HEK293 (cell line): ENCODE measurements around the gene LCMT1.

Experiments used
- CTCF ChIA-PET: fragments of 350-600 bp; formaldehyde crosslinking; extraction: SDS; loops from one replicate; lab custom pipeline; 2021; ENCODE audit warnings: antibody characterized with exemption; lab: Yijun Ruan, JAX
- POLR2A ChIA-PET: fragments of 300-600 bp; formaldehyde crosslinking; extraction: SDS; loops from one replicate; lab custom pipeline; 2020; ENCODE audit warnings: antibody characterized with exemption, inconsistent platforms; lab: Yijun Ruan, JAX
- H3K27ac ChIP-seq: fragments of 200-500 bp; sonication (Bioruptor generic); 2 replicates; pipeline ENCODE4 v1.5.1; 2014; ENCODE audit warnings: low read depth, low read length, control low read depth, inconsistent platforms; ENCODE audit errors: extremely low read depth
- H3K36me3 ChIP-seq, 2 experiments: fragments of 200-500 bp in 1 of 2; sonication (Bioruptor generic) in 1 of 2; 1 replicate in 1 of 2; 2 replicates in 1 of 2; pipeline ENCODE4 v1.5.1; 2014 to 2017; ENCODE audit warnings: inconsistent platforms in 2 of 2, low read length in 2 of 2; ENCODE audit not compliant: control insufficient read depth in 2 of 2, insufficient read depth in 1 of 2
- H3K4me1 ChIP-seq: fragments of 200-500 bp; sonication (Bioruptor generic); 2 replicates; pipeline ENCODE4 v1.5.1; 2014; ENCODE audit warnings: mild to moderate bottlenecking, low read length, inconsistent platforms; ENCODE audit not compliant: control insufficient read depth, insufficient read depth
- H3K4me3 ChIP-seq: 2 replicates; pipeline ENCODE4 v1.5.1; 2011; ENCODE audit warnings: low read depth, mild to moderate bottlenecking, control low read depth, low read length, moderate library complexity
- H3K9me3 ChIP-seq: fragments of 200-500 bp; sonication (Bioruptor generic); 2 replicates; pipeline ENCODE4 v1.5.1; 2014; ENCODE audit warnings: low read depth, low read length, inconsistent platforms; ENCODE audit not compliant: control insufficient read depth, insufficient read depth
- KLF1 ChIP-seq: fragments of 450-650 bp; formaldehyde crosslinking; IDR thresholded peaks from 2 replicates; pipeline ENCODE4 v1.5.1; 2016; ENCODE audit warnings: missing biosample characterization, missing genetic modification characterization
- SP3 ChIP-seq: fragments of 450-650 bp; formaldehyde crosslinking; IDR thresholded peaks from 2 replicates; pipeline ENCODE4 v1.5.1; 2016; ENCODE audit warnings: missing biosample characterization, missing genetic modification characterization
- SP7 ChIP-seq: fragments of 450-650 bp; formaldehyde crosslinking; IDR thresholded peaks from 2 replicates; pipeline ENCODE4 v1.5.1; 2016; ENCODE audit warnings: missing biosample characterization, missing genetic modification characterization
- ZNF114 ChIP-seq: fragments of 450-650 bp; formaldehyde crosslinking; IDR thresholded peaks from 2 replicates; pipeline ENCODE4 v1.5.0; 2017; ENCODE audit warnings: missing biosample characterization, missing genetic modification characterization
- ZNF24 ChIP-seq: fragments of 450-650 bp; formaldehyde crosslinking; IDR thresholded peaks from 2 replicates; pipeline ENCODE4 v1.5.1; 2016; ENCODE audit warnings: missing biosample characterization, missing genetic modification characterization
- ZNF747 ChIP-seq: fragments of 450-650 bp; formaldehyde crosslinking; IDR thresholded peaks from 2 replicates; pipeline ENCODE4 v1.5.1; 2016; ENCODE audit warnings: missing biosample characterization, missing genetic modification characterization
- ZNF768 ChIP-seq: fragments of 450-650 bp; formaldehyde crosslinking; IDR thresholded peaks from 2 replicates; pipeline ENCODE4 v1.5.1; 2018; ENCODE audit warnings: missing biosample characterization, mild to moderate bottlenecking, missing genetic modification characterization
- TF ChIP-seq, protein P1 (sequence below): fragments of 450-650 bp; formaldehyde crosslinking; IDR thresholded peaks from 2 replicates; pipeline ENCODE4 v1.5.1; 2016; ENCODE audit warnings: missing biosample characterization, missing genetic modification characterization
- TF ChIP-seq, protein P2 (sequence below): fragments of 450-650 bp; formaldehyde crosslinking; IDR thresholded peaks from 2 replicates; pipeline ENCODE4 v1.5.1; 2016; ENCODE audit warnings: missing biosample characterization, missing genetic modification characterization
- TF ChIP-seq, protein P3 (sequence below): fragments of 450-650 bp; formaldehyde crosslinking; IDR thresholded peaks from 2 replicates; pipeline ENCODE4 v1.5.1; 2017; ENCODE audit warnings: missing biosample characterization, missing genetic modification characterization
- TF ChIP-seq, protein P4 (sequence below): fragments of 450-650 bp; formaldehyde crosslinking; IDR thresholded peaks from 2 replicates; pipeline ENCODE4 v1.5.1; 2016; ENCODE audit warnings: missing biosample characterization, missing genetic modification characterization, low read depth
- TF ChIP-seq, protein P5 (sequence below): fragments of 450-650 bp; formaldehyde crosslinking; IDR thresholded peaks from 2 replicates; pipeline ENCODE4 v1.5.1; 2016; ENCODE audit warnings: missing biosample characterization, missing genetic modification characterization
- TF ChIP-seq, protein P6 (sequence below): fragments of 450-650 bp; formaldehyde crosslinking; IDR thresholded peaks from 2 replicates; pipeline ENCODE4 v1.5.1; 2016; ENCODE audit warnings: missing biosample characterization, missing genetic modification characterization
- TF ChIP-seq, protein P7 (sequence below): fragments of 450-650 bp; formaldehyde crosslinking; IDR thresholded peaks from 2 replicates; pipeline ENCODE4 v1.5.1; 2017; ENCODE audit warnings: missing biosample characterization, mild to moderate bottlenecking, missing genetic modification characterization, moderate library complexity

Gene LCMT1

DNA sequence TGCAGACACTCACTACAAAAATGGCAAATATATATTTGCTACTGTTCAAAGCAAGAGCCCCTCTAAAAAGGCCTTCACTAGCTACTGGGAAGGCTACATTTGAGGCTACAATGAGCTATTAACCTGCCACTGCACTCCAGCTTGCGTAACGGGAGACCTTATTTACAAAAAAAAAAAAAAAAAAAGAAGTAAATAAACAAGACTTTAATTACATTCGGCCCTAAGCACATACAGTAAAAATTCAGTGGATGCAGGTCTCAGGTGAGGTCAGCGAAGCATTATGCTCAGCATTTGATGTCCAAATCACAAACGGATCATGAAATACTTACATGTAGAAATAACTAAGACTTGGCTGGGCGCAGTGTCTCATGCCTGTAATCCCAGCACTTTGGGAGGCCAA is 26.7 kb upstream of the LCMT1 start:
- Histone ChIP-seq H3K36me3 (no peaks in the 10 kb centered on the region), H3K9me3 (no peaks in the 10 kb centered on the region), H3K27ac (no peak overlapping the region), H3K4me1 (no peaks in the 10 kb centered on the region), H3K4me3 (no peak overlapping the region)
- POLR2A ChIA-PET = interaction anchor here (0.6 kb wide), 1 partner anchor 21 kb away, joined by 3 read pairs; no protein-coding TSS in a partner anchor
- CTCF ChIA-PET = no interaction called here
- TF ChIP-seq ZNF114 (tag by site-specific recombination) (no peak), SP7 (tag by site-specific recombination) (no peak), SP3 (tag by site-specific recombination) (no peak), KLF1 (tag by site-specific recombination) (no peak), ZNF768 (tag by site-specific recombination) (no peak)
- TF ChIP-seq, protein P1, sequence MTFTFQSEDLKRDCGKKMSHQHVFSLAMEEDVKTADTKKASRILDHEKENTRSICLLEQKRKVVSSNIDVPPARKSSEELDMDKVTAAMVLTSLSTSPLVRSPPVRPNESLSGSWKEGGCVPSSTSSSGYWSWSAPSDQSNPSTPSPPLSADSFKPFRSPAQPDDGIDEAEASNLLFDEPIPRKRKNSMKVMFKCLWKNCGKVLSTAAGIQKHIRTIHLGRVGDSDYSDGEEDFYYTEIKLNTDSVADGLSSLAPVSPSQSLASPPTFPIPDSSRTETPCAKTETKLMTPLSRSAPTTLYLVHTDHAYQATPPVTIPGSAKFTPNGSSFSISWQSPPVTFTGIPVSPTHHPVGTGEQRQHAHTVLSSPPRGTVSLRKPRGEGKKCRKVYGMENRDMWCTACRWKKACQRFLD (tag by site-specific recombination) = no peak
- TF ChIP-seq, protein P2, sequence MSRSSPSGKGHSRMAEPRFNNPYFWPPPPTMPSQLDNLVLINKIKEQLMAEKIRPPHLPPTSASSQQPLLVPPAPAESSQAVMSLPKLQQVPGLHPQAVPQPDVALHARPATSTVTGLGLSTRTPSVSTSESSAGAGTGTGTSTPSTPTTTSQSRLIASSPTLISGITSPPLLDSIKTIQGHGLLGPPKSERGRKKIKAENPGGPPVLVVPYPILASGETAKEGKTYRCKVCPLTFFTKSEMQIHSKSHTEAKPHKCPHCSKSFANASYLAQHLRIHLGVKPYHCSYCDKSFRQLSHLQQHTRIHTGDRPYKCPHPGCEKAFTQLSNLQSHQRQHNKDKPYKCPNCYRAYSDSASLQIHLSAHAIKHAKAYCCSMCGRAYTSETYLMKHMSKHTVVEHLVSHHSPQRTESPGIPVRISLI (tag by site-specific recombination) = no peak
- TF ChIP-seq, protein P3, sequence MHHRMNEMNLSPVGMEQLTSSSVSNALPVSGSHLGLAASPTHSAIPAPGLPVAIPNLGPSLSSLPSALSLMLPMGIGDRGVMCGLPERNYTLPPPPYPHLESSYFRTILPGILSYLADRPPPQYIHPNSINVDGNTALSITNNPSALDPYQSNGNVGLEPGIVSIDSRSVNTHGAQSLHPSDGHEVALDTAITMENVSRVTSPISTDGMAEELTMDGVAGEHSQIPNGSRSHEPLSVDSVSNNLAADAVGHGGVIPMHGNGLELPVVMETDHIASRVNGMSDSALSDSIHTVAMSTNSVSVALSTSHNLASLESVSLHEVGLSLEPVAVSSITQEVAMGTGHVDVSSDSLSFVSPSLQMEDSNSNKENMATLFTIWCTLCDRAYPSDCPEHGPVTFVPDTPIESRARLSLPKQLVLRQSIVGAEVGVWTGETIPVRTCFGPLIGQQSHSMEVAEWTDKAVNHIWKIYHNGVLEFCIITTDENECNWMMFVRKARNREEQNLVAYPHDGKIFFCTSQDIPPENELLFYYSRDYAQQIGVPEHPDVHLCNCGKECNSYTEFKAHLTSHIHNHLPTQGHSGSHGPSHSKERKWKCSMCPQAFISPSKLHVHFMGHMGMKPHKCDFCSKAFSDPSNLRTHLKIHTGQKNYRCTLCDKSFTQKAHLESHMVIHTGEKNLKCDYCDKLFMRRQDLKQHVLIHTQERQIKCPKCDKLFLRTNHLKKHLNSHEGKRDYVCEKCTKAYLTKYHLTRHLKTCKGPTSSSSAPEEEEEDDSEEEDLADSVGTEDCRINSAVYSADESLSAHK = no peak
- TF ChIP-seq, protein P4, sequence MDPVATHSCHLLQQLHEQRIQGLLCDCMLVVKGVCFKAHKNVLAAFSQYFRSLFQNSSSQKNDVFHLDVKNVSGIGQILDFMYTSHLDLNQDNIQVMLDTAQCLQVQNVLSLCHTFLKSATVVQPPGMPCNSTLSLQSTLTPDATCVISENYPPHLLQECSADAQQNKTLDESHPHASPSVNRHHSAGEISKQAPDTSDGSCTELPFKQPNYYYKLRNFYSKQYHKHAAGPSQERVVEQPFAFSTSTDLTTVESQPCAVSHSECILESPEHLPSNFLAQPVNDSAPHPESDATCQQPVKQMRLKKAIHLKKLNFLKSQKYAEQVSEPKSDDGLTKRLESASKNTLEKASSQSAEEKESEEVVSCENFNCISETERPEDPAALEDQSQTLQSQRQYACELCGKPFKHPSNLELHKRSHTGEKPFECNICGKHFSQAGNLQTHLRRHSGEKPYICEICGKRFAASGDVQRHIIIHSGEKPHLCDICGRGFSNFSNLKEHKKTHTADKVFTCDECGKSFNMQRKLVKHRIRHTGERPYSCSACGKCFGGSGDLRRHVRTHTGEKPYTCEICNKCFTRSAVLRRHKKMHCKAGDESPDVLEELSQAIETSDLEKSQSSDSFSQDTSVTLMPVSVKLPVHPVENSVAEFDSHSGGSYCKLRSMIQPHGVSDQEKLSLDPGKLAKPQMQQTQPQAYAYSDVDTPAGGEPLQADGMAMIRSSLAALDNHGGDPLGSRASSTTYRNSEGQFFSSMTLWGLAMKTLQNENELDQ (tag by site-specific recombination) = no peak
- TF ChIP-seq, all 188 proteins: peak for 0

DNA sequence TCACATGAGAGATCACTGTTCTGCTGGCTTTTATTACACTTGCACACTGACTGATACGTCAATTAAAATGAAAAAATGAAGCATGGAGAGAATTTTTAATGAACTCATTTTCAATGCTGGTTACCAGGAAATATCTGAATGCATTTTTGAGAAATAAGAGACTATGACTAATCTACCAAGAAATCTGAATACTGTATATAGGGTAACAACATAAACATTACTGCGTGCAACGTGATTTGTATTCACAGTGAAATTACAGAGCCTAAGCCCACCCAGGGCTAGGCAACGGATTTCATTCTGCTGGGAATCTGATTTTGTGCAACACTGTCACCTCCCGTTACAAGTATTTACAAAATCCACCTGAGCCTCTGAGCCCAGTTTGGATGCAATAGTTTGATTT is 23.8 kb upstream of the LCMT1 start:
- no peak overlapping the region for H3K27ac ChIP-seq
- POLR2A ChIA-PET = no interaction called here
- no peaks in the 10 kb centered on the region for H3K9me3 ChIP-seq
- CTCF ChIA-PET = no interaction called here
- H3K36me3 ChIP-seq = no peaks in the 10 kb centered on the region
- no peaks in the 10 kb centered on the region for H3K4me1 ChIP-seq
- no peak overlapping the region for H3K4me3 ChIP-seq
- TF ChIP-seq ZNF24 (tag by site-specific recombination) = no peak
- TF ChIP-seq, protein P5, sequence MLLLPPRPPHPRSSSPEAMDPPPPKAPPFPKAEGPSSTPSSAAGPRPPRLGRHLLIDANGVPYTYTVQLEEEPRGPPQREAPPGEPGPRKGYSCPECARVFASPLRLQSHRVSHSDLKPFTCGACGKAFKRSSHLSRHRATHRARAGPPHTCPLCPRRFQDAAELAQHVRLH (tag by site-specific recombination) = no peak
- TF ChIP-seq, protein P2 (tag by site-specific recombination) = no peak
- TF ChIP-seq, protein P3 = no peak
- TF ChIP-seq, protein P6, sequence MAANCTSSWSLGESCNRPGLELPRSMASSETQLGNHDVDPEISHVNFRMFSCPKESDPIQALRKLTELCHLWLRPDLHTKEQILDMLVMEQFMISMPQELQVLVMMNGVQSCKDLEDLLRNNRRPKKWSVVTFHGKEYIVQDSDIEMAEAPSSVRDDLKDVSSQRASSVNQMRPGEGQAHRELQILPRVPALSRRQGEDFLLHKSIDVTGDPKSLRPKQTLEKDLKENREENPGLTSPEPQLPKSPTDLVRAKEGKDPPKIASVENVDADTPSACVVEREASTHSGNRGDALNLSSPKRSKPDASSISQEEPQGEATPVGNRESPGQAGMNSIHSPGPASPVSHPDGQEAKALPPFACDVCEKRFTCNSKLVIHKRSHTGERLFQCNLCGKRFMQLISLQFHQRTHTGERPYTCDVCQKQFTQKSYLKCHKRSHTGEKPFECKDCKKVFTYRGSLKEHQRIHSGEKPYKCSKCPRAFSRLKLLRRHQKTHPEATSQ = no peak
- no peak for TF ChIP-seq ZNF747
- TF ChIP-seq, protein P7, sequence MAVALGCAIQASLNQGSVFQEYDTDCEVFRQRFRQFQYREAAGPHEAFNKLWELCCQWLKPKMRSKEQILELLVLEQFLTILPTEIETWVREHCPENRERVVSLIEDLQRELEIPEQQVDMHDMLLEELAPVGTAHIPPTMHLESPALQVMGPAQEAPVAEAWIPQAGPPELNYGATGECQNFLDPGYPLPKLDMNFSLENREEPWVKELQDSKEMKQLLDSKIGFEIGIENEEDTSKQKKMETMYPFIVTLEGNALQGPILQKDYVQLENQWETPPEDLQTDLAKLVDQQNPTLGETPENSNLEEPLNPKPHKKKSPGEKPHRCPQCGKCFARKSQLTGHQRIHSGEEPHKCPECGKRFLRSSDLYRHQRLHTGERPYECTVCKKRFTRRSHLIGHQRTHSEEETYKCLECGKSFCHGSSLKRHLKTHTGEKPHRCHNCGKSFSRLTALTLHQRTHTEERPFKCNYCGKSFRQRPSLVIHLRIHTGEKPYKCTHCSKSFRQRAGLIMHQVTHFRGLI (tag by site-specific recombination) = no peak
